Skin epidermis (tissue), 12 donors: Measurements from ENCODE around the gene TBC1D3D.
"Not testable (repeated sequence)": the region's sequence is repeated elsewhere in the genome, so short reads cannot be mapped to it uniquely, and the experiment has no call there.

Experiments used
- H3K27ac ChIP-seq, 21 experiments: fragments of 200-600 bp; sonication (generic) in 11 of 21; one replicate each; pipeline ENCODE4 v1.5.0; 2020; ENCODE audit warnings: mild to moderate bottlenecking in 3 of 21, inconsistent platforms in 2 of 21, moderate library complexity in 2 of 21
- H3K4me3 ChIP-seq, 7 experiments: fragments of 200-600 bp; sonication (generic) in 2 of 7; one replicate each; pipeline ENCODE4 v1.5.0; 2020; ENCODE audit warnings: inconsistent platforms in 2 of 7, mild to moderate bottlenecking in 2 of 7, moderate library complexity in 1 of 7

The TBC1D3D gene

GRCh38 chr17:38003676-38004075 lies at the start of gene TBC1D3D:
TSS of gene TBC1D3D (plus strand) at chr17:38003976. CDS start at chr17:38005561, 1,585 bp downstream.
- H3K27ac ChIP-seq, H3K4me3 ChIP-seq: not testable (repeated sequence)

DNA sequence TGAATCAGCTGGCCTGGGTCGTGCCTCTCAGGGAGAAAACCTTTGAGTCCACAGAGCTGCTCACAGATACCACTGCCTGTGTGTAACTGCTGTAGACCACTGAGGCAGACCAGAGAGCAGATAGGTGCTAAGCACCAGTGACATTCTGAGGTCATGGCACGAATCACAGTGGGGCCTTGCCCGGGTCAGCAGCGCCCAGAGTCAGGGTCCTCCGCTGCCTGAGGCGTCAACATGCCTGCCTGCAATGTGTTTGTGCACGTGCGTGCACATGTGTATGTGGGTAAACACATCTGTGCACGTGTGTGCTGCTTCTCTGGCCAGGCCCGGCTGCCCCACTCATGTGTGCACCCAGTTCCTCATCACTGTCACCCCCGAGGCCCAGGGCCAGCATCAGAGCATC lies 14.8 kb upstream of the TBC1D3D start, which contains the start of gene TBC1D3L:
TBC1D3L (minus strand) TSS at position 101 of the 400 bp plus-strand sequence. CDS start 1,540 bp downstream, outside the sequence.
- not testable (repeated sequence) for H3K27ac ChIP-seq, H3K4me3 ChIP-seq
